HFFc6 (cell line): ENCODE data around the gene GCK. TPM values are rescaled to one million over a fixed set of nuclear protein-coding genes. Genes with fewer than 3 reads are reported as not detected.

Source experiments
- DNase-seq: peaks from one replicate; pipeline ENCODE4 v3.0.0-alpha.2; 2018
- H3K27ac Mint-ChIP-seq: 2 replicates; pipeline ENCODE4 v1.8.0; 2020; ENCODE audit warnings: mild to moderate bottlenecking, mixed read lengths
- H3K27me3 Mint-ChIP-seq: 2 replicates; pipeline ENCODE4 v1.8.0; 2021; ENCODE audit warnings: mild to moderate bottlenecking, moderate library complexity, mixed read lengths; ENCODE audit not compliant: insufficient read depth
- H3K36me3 Mint-ChIP-seq: 2 replicates; pipeline ENCODE4 v1.8.0; 2021; ENCODE audit warnings: low read depth, mixed read lengths
- H3K4me1 Mint-ChIP-seq: 2 replicates; pipeline ENCODE4 v1.8.0; 2020; ENCODE audit warnings: low read depth, mixed read lengths
- H3K4me3 Mint-ChIP-seq: 2 replicates; pipeline ENCODE4 v1.8.0; 2020; ENCODE audit warnings: mild to moderate bottlenecking, moderate library complexity, mixed read lengths
- H3K9me3 Mint-ChIP-seq: 2 replicates; pipeline ENCODE4 v1.8.0; 2020; ENCODE audit warnings: mild to moderate bottlenecking, mixed read lengths
- total RNA-seq, 6 experiments: library from RNA; stranded (reverse); fragmentation: NEBNext Ultra II Directional; extraction: Animal tissue kit (Norgen Biotek cat#: 25700); gene quantifications; 2 replicates in 1 of 6; 3 replicates in 5 of 6; pipeline ENCODE4 v1.2.3, GENCODE V29; 2021
- TF ChIP-seq, protein P1 (sequence below): fragments of 200-600 bp; sonication (generic); IDR thresholded peaks from 2 replicates; pipeline ENCODE4 v1.5.0; 2021; ENCODE audit warnings: antibody characterized with exemption, mild to moderate bottlenecking

Gene GCK
- total RNA-seq, 6 experiments from 2014 or later, result 0.11 to 0.26 (median 0.17) TPM; not detected in 2

DNA sequence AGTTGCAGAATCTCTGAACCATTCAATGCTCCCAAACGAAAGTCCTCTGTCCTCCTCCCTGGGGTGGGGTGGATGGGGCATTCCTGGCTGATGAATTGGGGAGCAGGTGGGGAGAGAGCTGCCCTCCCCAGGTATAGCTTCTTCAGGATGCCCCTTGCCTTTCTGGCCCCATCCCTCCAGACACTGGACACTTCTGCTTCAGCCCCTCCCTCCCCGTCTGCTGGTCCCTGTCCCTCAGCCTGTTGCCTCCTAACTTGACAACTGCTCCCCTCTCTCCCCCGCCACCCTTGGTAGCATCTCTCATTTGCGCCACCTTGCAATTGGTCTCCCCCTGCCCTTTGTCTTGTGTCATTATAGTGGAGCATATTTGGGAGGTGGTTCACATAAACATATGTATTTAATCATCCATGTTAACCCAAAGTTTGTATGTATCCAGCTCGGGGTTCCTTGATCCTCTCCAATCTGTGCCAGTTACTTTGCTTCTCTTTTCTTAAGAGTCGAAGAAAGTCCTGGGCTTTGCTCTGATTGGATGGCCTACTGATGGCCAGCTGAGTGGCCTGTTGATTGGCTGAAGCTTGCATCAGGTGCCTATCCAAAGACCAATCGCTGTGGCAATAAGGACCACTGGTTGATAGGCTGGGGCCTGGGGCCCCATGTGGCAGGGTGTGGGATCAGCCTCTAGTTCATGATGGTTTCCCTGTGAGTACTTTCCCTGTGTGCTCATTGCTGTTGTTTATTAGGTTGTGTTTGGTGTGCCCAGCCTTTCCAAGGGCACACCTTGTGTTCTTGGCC, 4.0 kb upstream of the GCK start:
- Mint-ChIP-seq H3K27me3 (peaks cover 7% of the 10 kb centered on the region), H3K4me3 (no peak overlapping the region), H3K27ac (no peak overlapping the region; the same call in 1 of the 2 replicates), H3K4me1 (peaks cover 24% of the 10 kb centered on the region), H3K36me3 (peaks cover 5% of the 10 kb centered on the region; the same call in 1 of the 2 replicates), H3K9me3 (no peaks in the 10 kb centered on the region)
- TF ChIP-seq, protein P1, sequence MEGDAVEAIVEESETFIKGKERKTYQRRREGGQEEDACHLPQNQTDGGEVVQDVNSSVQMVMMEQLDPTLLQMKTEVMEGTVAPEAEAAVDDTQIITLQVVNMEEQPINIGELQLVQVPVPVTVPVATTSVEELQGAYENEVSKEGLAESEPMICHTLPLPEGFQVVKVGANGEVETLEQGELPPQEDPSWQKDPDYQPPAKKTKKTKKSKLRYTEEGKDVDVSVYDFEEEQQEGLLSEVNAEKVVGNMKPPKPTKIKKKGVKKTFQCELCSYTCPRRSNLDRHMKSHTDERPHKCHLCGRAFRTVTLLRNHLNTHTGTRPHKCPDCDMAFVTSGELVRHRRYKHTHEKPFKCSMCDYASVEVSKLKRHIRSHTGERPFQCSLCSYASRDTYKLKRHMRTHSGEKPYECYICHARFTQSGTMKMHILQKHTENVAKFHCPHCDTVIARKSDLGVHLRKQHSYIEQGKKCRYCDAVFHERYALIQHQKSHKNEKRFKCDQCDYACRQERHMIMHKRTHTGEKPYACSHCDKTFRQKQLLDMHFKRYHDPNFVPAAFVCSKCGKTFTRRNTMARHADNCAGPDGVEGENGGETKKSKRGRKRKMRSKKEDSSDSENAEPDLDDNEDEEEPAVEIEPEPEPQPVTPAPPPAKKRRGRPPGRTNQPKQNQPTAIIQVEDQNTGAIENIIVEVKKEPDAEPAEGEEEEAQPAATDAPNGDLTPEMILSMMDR, result no peak
- no peak for DNase-seq

DNA sequence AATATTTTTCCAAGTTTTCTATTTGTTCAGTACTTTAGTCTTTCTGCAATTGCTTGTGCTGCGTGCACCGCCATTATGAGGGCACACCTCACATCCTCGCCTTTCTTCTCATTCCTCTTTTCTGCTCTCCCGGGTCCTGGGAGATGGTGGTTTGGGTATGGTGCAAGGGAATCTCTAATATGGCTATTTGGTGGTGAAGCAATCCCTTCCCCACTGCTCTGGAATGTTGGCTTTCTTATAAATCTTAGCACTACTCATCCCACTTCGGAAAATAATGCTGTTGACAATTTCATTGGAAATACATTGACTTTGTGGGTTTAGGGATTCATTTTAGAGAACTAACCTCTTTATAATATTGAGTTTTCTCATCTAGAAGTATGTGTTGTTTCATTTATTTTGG, 1.9 kb upstream of the GCK start:
- H3K36me3 Mint-ChIP-seq, result peaks cover 5% of the 10 kb centered on the region; the same call in 1 of the 2 replicates
- H3K4me3 Mint-ChIP-seq, result no peak overlapping the region
- TF ChIP-seq, protein P1, result no peak
- peaks cover 19% of the 10 kb centered on the region for H3K4me1 Mint-ChIP-seq
- H3K27ac Mint-ChIP-seq, result no peak overlapping the region
- H3K9me3 Mint-ChIP-seq, result no peaks in the 10 kb centered on the region
- H3K27me3 Mint-ChIP-seq, result peaks cover 7% of the 10 kb centered on the region; the same call in 1 of the 2 replicates
- DNase-seq, result no peak

- no peak overlapping the region for H3K27ac Mint-ChIP-seq
- peaks cover 11% of the 10 kb centered on the region for H3K4me1 Mint-ChIP-seq
- no peak overlapping the region for H3K4me3 Mint-ChIP-seq
- no peak for DNase-seq
- H3K9me3 Mint-ChIP-seq, result no peaks in the 10 kb centered on the region
- TF ChIP-seq, protein P1, result no peak
- H3K27me3 Mint-ChIP-seq, result peaks cover 7% of the 10 kb centered on the region; the same call in 1 of the 2 replicates
- peaks cover 5% of the 10 kb centered on the region; the same call in 1 of the 2 replicates for H3K36me3 Mint-ChIP-seq
Measured at GRCh38 chr7:44189993-44190872, 994 bp upstream of the GCK start.

DNA sequence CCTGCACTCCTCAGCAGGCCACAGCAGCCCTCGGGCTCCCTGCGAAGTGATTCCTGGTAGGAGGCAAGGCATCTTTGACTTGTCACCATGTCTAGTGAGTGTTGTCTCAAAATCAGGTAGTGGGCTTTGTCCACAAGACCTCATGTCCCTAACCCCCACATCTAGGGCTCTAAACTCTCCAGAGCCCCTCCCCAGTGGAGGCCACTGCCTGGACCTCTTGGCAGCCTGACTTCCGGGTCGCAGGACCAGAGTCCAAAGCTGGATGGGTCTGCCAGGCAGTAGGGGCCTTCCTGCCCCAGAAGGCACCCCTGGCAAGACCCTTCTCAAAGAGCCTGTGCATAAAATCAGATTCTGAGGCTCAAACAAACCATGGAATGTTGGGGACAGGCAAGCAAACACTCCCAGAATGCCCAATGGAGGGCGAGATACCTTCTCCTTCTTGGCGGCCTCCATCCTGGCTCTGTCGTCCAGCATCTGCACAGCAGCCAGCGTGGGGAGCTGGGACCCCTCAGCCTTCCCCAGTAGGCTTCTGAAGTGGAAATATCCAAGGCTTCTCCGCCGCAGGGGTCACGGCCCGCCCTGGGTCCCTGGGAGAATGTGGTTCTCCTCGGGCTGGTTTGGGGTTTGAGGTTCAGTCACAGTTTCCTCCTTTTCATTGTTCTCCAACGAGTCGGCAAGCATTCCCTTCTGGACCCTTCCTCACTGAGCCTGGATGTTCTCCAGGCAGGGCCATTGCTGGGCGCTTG, 586 bp downstream of the GCK start:
- peaks cover 18% of the 10 kb centered on the region for H3K4me1 Mint-ChIP-seq
- H3K27ac Mint-ChIP-seq, result no peak overlapping the region

More for the DNA sequence above, 586 bp downstream of the GCK start:
- Mint-ChIP-seq H3K27me3 (peaks cover 5% of the 10 kb centered on the region; the same call in 1 of the 2 replicates), H3K4me3 (no peak overlapping the region), H3K36me3 (peaks cover 2% of the 10 kb centered on the region), H3K9me3 (no peaks in the 10 kb centered on the region)
- no peak for DNase-seq
- TF ChIP-seq, protein P1, result no peak
